Neural crest cell (in vitro differentiated cells): Measurements from ENCODE around the gene ZFX. TPM values are rescaled to one million over a fixed set of nuclear protein-coding genes. Genes with fewer than 3 reads are reported as not detected.

Experiments used
- DNase-seq: peaks from one replicate; pipeline ENCODE4 v3.0.0; 2021; ENCODE audit warnings: low read depth, mixed read lengths, low spot score
- H3K27ac Mint-ChIP-seq: one replicate; pipeline ENCODE4 v1.8.0; 2021; ENCODE audit warnings: mild to moderate bottlenecking, mixed read lengths; ENCODE audit not compliant: unreplicated experiment
- H3K27me3 Mint-ChIP-seq: 2 replicates; pipeline ENCODE4 v1.8.0; 2021; ENCODE audit warnings: low read depth, mild to moderate bottlenecking, mixed read lengths
- H3K36me3 Mint-ChIP-seq: 2 replicates; pipeline ENCODE4 v1.8.0; 2021; ENCODE audit warnings: low read depth, mild to moderate bottlenecking, mixed read lengths
- H3K4me1 Mint-ChIP-seq: 2 replicates; pipeline ENCODE4 v1.8.0; 2021; ENCODE audit warnings: mixed read lengths
- H3K4me3 Mint-ChIP-seq: one replicate; pipeline ENCODE4 v1.8.0; 2021; ENCODE audit warnings: mild to moderate bottlenecking, mixed read lengths
- H3K9me3 Mint-ChIP-seq: 2 replicates; pipeline ENCODE4 v1.8.0; 2021; ENCODE audit warnings: mixed read lengths
- CTCF ChIP-seq: fragments of 200-600 bp; sonication (generic); conservative IDR thresholded peaks from 2 replicates; pipeline ENCODE4 v1.5.0; 2021; ENCODE audit warnings: antibody characterized with exemption, mild to moderate bottlenecking
- total RNA-seq: library from RNA; stranded (reverse); gene quantifications from 2 replicates; pipeline ENCODE4 v1.2.1, GENCODE V29; 2021

The ZFX gene
- total RNA-seq, 1 donor from 2014 or later: 83.6 TPM

DNA sequence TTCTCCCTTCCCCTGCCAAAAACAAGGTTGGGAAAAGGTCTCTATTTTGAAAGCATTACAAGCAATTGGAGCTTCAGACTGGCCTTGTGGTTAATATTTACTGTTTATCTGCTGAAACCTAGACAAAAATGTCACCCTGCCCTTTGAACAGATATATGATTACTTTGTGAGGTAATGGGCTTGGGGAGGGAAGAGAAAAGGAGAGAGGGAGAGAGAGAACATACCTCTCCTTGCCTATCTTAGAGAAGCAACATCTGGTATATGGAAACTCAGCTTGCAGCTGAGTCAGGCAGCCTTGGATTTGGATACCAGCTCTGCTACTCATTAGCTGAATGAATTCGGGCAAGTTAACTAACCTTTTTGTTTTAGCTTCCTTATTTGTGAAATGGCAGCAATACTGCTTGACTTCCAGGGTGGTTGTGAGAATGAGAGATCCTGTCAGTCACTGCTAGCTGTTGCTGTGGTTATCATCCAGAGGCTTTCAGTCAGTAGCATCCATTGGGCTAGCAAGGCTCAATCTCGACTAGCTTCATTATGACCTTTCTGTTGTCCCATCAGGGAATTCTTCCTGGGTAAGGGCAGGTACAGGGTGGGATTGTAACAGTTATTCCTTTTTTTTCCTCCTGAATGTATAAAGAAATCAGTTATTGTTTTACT lies 41.1 kb downstream of the ZFX start:
- Mint-ChIP-seq H3K36me3 (peaks cover 30% of the 10 kb centered on the region), H3K4me3 (no peak overlapping the region), H3K27me3 (no peaks in the 10 kb centered on the region), H3K4me1 (peaks cover 4% of the 10 kb centered on the region), H3K27ac (no peak overlapping the region), H3K9me3 (no peaks in the 10 kb centered on the region)
- no peak for TF ChIP-seq CTCF
- no peak for DNase-seq

DNA sequence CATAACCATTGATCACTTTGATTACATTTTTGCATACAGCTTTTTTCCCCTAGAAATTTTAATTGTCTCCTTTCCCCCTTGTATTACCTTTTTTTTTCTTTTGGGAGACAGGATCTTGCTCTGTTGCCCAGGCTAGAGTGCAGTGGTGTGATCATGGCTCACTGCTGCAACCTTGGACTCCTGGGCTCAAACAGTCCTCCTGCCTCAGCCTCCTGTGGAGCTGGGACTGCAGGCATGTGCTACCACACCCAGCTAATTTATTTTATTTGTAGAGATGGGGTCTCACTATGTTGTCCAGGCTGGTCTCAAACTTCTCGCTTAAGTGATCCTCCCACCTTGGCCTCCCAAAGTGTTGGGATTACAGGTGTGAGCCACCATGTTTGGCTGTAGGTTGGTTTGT lies 47.0 kb downstream of the ZFX start:
- Mint-ChIP-seq H3K27ac (no peak overlapping the region), H3K4me3 (no peak overlapping the region)
- no peak for DNase-seq

DNA sequence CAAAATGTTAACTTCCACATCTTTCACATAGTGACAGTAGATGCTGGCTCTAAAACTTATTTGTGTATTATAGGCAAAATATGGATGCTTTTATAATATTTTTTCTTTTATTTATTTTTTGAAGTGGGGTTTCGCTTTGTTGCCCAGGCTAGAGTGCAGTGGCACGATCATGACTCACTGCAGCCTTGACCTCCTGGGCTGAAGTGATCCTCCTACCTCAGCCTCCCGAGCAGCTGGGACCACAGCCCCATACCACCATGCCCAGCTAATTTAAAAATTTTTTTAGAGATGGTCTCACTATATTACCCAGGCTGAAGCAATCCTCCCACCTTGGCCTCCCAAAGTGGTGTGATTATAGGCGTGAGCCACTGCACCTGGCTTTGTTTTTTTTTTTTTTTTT lies 48.6 kb downstream of the ZFX start:
- Mint-ChIP-seq H3K27ac (no peak overlapping the region), H3K9me3 (no peaks in the 10 kb centered on the region), H3K4me3 (no peak overlapping the region), H3K4me1 (peaks cover 21% of the 10 kb centered on the region), H3K36me3 (peaks cover 13% of the 10 kb centered on the region), H3K27me3 (no peaks in the 10 kb centered on the region)
- TF ChIP-seq CTCF: no peak
- no peak for DNase-seq

More for the DNA sequence above, 47.0 kb downstream of the ZFX start:
- Mint-ChIP-seq H3K27me3 (no peaks in the 10 kb centered on the region), H3K36me3 (peaks cover 20% of the 10 kb centered on the region), H3K9me3 (no peaks in the 10 kb centered on the region), H3K4me1 (peaks cover 16% of the 10 kb centered on the region)
- no peak for TF ChIP-seq CTCF

DNA sequence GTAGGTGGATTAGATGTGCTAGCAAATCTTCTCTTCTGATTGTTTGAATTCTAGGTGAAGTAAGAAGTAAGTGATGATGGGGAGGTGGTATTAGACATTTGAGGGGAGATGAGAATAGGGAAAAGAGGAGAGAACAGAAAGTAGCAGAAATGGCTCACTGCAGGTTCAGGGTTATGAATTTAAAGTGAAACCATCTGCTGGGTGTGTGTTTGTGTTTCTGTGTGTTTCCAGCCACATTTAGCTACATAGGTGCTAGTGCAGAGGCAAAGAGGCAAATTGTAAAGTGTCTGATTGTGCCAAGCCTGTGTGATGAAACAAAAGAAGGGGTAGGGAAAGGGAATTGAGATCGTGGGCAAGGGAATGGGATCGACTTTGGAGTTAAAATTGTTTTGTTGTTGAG lies 50.6 kb downstream of the ZFX start:
- DNase-seq: no peak
- H3K27me3 Mint-ChIP-seq: no peaks in the 10 kb centered on the region
- no peak for TF ChIP-seq CTCF
- H3K36me3 Mint-ChIP-seq: peaks cover 13% of the 10 kb centered on the region
- H3K27ac Mint-ChIP-seq: peak overlapping the region; percentile 51
- no peak overlapping the region for H3K4me3 Mint-ChIP-seq
- peaks cover 26% of the 10 kb centered on the region for H3K4me1 Mint-ChIP-seq
- H3K9me3 Mint-ChIP-seq: no peaks in the 10 kb centered on the region

DNA sequence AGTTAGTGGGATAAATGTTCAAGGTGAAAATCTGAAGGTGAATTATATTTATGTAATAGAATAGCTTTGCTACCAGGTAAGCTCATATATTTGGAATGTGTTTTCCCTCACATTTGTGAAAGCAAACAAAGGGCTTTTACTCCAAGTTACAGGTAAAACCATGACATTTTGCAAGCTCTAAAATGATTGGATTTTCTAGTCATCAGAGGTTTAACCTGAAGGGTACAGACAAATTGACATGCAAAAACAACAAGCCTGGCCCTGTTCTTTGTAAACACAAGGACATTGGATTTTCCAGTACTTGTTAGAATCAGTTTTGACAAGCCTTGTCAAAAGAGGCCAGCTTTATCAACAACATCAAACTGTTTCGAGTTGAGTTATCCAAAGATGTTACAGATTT lies 51.7 kb downstream of the ZFX start:
- no peak for TF ChIP-seq CTCF
- Mint-ChIP-seq H3K9me3 (no peaks in the 10 kb centered on the region), H3K36me3 (peaks cover 13% of the 10 kb centered on the region), H3K27ac (no peak overlapping the region), H3K4me3 (no peak overlapping the region), H3K27me3 (no peaks in the 10 kb centered on the region), H3K4me1 (peaks cover 26% of the 10 kb centered on the region)
- DNase-seq: no peak
